Measurements from ENCODE around the gene NIT1.
A peak's percentile ranks its signal among the peaks of the same experiment; 100 is the strongest.

DNA sequence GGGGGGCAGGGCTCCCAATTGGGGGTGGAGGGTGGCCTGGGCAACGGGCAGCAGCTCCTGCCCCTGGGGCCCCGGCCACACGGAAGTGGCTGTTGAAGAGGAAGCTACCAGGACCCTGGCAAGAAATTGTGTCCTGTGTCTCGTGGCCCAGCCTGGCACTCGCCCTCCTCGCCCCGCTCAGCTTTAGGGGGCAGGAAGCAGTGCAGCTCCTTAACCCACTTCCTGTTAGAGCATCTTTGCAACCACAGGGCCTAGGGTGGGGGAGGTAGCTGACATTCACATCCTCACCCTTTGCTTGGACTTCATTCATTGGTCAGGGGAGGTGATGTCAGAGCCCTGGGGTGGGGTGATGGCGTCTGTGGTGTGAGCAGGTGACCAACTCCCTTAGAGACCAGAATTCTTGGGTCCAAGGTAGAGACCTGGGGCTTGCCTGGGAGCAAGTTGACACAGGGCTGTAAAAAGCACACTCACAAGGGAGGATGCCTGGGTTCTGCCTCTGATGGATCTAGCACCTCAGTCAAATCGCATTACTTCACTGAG, 48.1 kb upstream of the NIT1 start, which contains the start of gene ARHGAP30:
- TF ChIP-seq SUZ12 (IDR thresholded peaks at IDR 0.05; ENCODE audit: unreplicated experiment), result no peak
- no peak for TF ChIP-seq ZZZ3 (IDR thresholded peaks at IDR 0.05; ENCODE audit: control insufficient read depth, insufficient read length, low read depth)
- peak; percentile 80 for TF ChIP-seq PKNOX1 (IDR thresholded peaks at IDR 0.05)
- TF ChIP-seq JUNB (IDR thresholded peaks at IDR 0.05), result no peak
- TF ChIP-seq HDAC2 (IDR thresholded peaks at IDR 0.05), result no peak
- TF ChIP-seq EED (IDR thresholded peaks at IDR 0.05; ENCODE audit: low read depth), result peak; percentile 71; the same call in 1 of the 2 replicates
- TF ChIP-seq YY1 (IDR thresholded peaks at IDR 0.05; ENCODE audit: low read depth, low read length), result peak; percentile 80
- no peak for TF ChIP-seq CBX3 (IDR thresholded peaks at IDR 0.05; ENCODE audit: borderline replicate concordance, low read depth)
- no peak for TF ChIP-seq CTCF (IDR thresholded peaks at IDR 0.05 in 2 of 3, conservative IDR thresholded peaks at IDR 0.05 in 1 of 3; ENCODE audit: control insufficient read depth in 2 of 3, extremely low read depth in 1 of 3, insufficient read depth in 1 of 3, low read depth in 3 of 3, low read length in 3 of 3)
- peak; percentile 37 for TF ChIP-seq USF1 (IDR thresholded peaks at IDR 0.05; ENCODE audit: borderline replicate concordance, extremely low read length, insufficient read depth, low read depth, low read length)
- no peak for TF ChIP-seq KAT2A (conservative IDR thresholded peaks at IDR 0.05; ENCODE audit: control insufficient read depth, low read depth, low read length)
- TF ChIP-seq, protein P1, sequence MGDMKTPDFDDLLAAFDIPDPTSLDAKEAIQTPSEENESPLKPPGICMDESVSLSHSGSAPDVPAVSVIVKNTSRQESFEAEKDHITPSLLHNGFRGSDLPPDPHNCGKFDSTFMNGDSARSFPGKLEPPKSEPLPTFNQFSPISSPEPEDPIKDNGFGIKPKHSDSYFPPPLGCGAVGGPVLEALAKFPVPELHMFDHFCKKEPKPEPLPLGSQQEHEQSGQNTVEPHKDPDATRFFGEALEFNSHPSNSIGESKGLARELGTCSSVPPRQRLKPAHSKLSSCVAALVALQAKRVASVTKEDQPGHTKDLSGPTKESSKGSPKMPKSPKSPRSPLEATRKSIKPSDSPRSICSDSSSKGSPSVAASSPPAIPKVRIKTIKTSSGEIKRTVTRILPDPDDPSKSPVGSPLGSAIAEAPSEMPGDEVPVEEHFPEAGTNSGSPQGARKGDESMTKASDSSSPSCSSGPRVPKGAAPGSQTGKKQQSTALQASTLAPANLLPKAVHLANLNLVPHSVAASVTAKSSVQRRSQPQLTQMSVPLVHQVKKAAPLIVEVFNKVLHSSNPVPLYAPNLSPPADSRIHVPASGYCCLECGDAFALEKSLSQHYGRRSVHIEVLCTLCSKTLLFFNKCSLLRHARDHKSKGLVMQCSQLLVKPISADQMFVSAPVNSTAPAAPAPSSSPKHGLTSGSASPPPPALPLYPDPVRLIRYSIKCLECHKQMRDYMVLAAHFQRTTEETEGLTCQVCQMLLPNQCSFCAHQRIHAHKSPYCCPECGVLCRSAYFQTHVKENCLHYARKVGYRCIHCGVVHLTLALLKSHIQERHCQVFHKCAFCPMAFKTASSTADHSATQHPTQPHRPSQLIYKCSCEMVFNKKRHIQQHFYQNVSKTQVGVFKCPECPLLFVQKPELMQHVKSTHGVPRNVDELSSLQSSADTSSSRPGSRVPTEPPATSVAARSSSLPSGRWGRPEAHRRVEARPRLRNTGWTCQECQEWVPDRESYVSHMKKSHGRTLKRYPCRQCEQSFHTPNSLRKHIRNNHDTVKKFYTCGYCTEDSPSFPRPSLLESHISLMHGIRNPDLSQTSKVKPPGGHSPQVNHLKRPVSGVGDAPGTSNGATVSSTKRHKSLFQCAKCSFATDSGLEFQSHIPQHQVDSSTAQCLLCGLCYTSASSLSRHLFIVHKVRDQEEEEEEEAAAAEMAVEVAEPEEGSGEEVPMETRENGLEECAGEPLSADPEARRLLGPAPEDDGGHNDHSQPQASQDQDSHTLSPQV (IDR thresholded peaks at IDR 0.05), result no peak
- TF ChIP-seq CHD2 (IDR thresholded peaks at IDR 0.05; ENCODE audit: borderline replicate concordance, low read depth, low read length), result peak; percentile 88
- TF ChIP-seq ASH2L (IDR thresholded peaks at IDR 0.05; ENCODE audit: borderline replicate concordance, low read depth), result no peak

Measured in GM12878 (cell line).